HCT116 (cell line): Measurements from ENCODE around the gene UBE2S. TPM values are rescaled to one million over a fixed set of nuclear protein-coding genes. Genes with fewer than 3 reads are reported as not detected.

ENCODE experiments used
- ATAC-seq: fragments of 200-7000 bp; cut with Tn5 transposase; 2 replicates; pipeline ENCODE4 v1.9.1; 2020; ENCODE audit warnings: mild to moderate bottlenecking, moderate library complexity
- BruUV-seq: library from RNA; stranded (reverse); fragments of 400-500 nt; replicated peaks from 2 replicates; lab custom pipeline; 2021; lab: Mats Ljungman, UMichigan
- CTCF ChIA-PET: fragments of 300-600 bp; sonication (Branson Sonifier 250); formaldehyde crosslinking; loops from one replicate; lab custom pipeline; 2021; ENCODE audit warnings: antibody characterized with exemption; lab: Charles Lee
- POLR2A ChIA-PET: fragments of 300-600, 350-600 bp; sonication (Branson Sonifier 250); formaldehyde crosslinking; loops from one replicate; lab custom pipeline; 2021; ENCODE audit warnings: antibody characterized with exemption; lab: Charles Lee
- RAD21 ChIA-PET, 2 experiments: fragments of 300-600 bp; sonication (Branson Sonifier 250); formaldehyde crosslinking; loops; one replicate each; lab custom pipeline; 2023; ENCODE audit warnings: low total read pairs in 2 of 2; ENCODE audit not compliant: uncharacterized antibody in 2 of 2, unreplicated experiment in 2 of 2, low non-redundant PET in 1 of 2; lab: Charles Lee
- DNase-seq: peaks from one replicate; pipeline ENCODE4 v3.0.0-alpha.2; 2010; ENCODE audit warnings: low read depth, low spot score
- H2AFZ ChIP-seq: fragments of 200-600 bp; shearing (Covaris generic), sonication (generic); 2 replicates; pipeline ENCODE4 v1.6.1; 2017; ENCODE audit warnings: low read depth, mixed run types, mixed read lengths, antibody characterized with exemption, low read length; ENCODE audit not compliant: poor library complexity, severe bottlenecking
- H3K27ac ChIP-seq: 2 replicates; pipeline ENCODE4 v1.5.1; 2012; ENCODE audit warnings: low read depth, low read length
- H3K27me3 ChIP-seq: fragments of 200-600 bp; sonication (generic); 2 replicates; pipeline ENCODE4 v1.6.1; 2016; ENCODE audit warnings: mixed run types, low read length, mixed read lengths; ENCODE audit not compliant: insufficient read depth
- H3K36me3 ChIP-seq, 2 experiments: fragments of 200-500 bp in 1 of 2; fragments of 200-600 bp in 1 of 2; sonication (Bioruptor generic) in 1 of 2; sonication (generic) in 1 of 2; 2 replicates each; pipeline versions ENCODE4 v1.5.1 to v1.6.1; 2014 to 2016; ENCODE audit warnings: low read length in 2 of 2, inconsistent platforms in 1 of 2, mixed read lengths in 1 of 2, mixed run types in 1 of 2; ENCODE audit not compliant: insufficient read depth in 2 of 2, control insufficient read depth in 1 of 2
- H3K4me1 ChIP-seq, 2 experiments: fragments of 200-600 bp in 1 of 2; sonication (generic) in 1 of 2; 2 replicates each; pipeline versions ENCODE4 v1.5.1 to v1.6.1; 2012 to 2017; ENCODE audit warnings: low read length in 2 of 2, inconsistent platforms in 1 of 2, mild to moderate bottlenecking in 1 of 2, mixed read lengths in 1 of 2, mixed run types in 1 of 2, moderate library complexity in 1 of 2; ENCODE audit not compliant: insufficient read depth in 2 of 2, control insufficient read depth in 1 of 2
- H3K4me2 ChIP-seq: fragments of 200-600 bp; sonication (generic); 2 replicates; pipeline ENCODE4 v1.6.1; 2017; ENCODE audit warnings: mixed run types, low read length, mixed read lengths
- H3K4me3 ChIP-seq, 2 experiments: fragments of 200-600 bp in 1 of 2; sonication (generic) in 1 of 2; replicated peaks in 1 of 2; 2 replicates each; pipeline ENCODE4 v1.5.1; 2011 to 2016; ENCODE audit warnings: low read length in 2 of 2, control low read depth in 1 of 2, low read depth in 1 of 2, mild to moderate bottlenecking in 1 of 2, mixed read lengths in 1 of 2, mixed run types in 1 of 2
- H3K79me2 ChIP-seq: fragments of 200-600 bp; sonication (generic); 2 replicates; pipeline ENCODE4 v1.6.1; 2017; ENCODE audit warnings: mild to moderate bottlenecking, mixed run types, low read length, moderate library complexity, mixed read lengths; ENCODE audit not compliant: insufficient read depth
- H3K9ac ChIP-seq: fragments of 200-600 bp; sonication (generic); 2 replicates; pipeline ENCODE4 v1.6.1; 2016; ENCODE audit warnings: low read length, mixed read lengths
- H3K9me2 ChIP-seq: fragments of 200-600 bp; sonication (generic), shearing (Covaris generic); 2 replicates; pipeline ENCODE4 v1.6.1; 2017; ENCODE audit warnings: mixed run types, mild to moderate bottlenecking, moderate library complexity; ENCODE audit not compliant: insufficient read depth
- H3K9me3 ChIP-seq, 2 experiments: fragments of 200-500 bp in 1 of 2; fragments of 200-600 bp in 1 of 2; sonication (Bioruptor generic) in 1 of 2; sonication (generic) in 1 of 2; 2 replicates each; pipeline ENCODE4 v1.6.1; 2014 to 2017; ENCODE audit warnings: low read length in 2 of 2, mixed read lengths in 2 of 2, inconsistent platforms in 1 of 2, low read depth in 1 of 2, mild to moderate bottlenecking in 1 of 2, mixed run types in 1 of 2, moderate library complexity in 1 of 2; ENCODE audit not compliant: control insufficient read depth in 1 of 2, insufficient read depth in 1 of 2
- H4K20me1 ChIP-seq: fragments of 200-600 bp; sonication (generic), shearing (Covaris generic); 2 replicates; pipeline ENCODE4 v1.6.1; 2017; ENCODE audit warnings: mixed run types, mild to moderate bottlenecking, moderate library complexity; ENCODE audit not compliant: insufficient read depth
- ATF3 ChIP-seq: IDR thresholded peaks from 2 replicates; pipeline ENCODE4 v1.6.1; 2012
- CBX3 ChIP-seq: IDR thresholded peaks from 2 replicates; pipeline ENCODE4 v1.6.1; 2012; ENCODE audit warnings: low read depth
- CTCF ChIP-seq, 3 experiments: fragments of 200-600 bp in 1 of 3; sonication (generic) in 1 of 3; IDR thresholded peaks in 2 of 3; conservative IDR thresholded peaks in 1 of 3; 2 replicates each; pipeline ENCODE4 v1.5.1; 2012 to 2017; ENCODE audit warnings: low read depth in 2 of 3, low read length in 2 of 3, antibody characterized with exemption in 1 of 3, borderline replicate concordance in 1 of 3, control low read depth in 1 of 3, mild to moderate bottlenecking in 1 of 3, mixed read lengths in 1 of 3, mixed run types in 1 of 3, moderate library complexity in 1 of 3; ENCODE audit not compliant: insufficient read depth in 1 of 3
- ELF1 ChIP-seq: IDR thresholded peaks from 2 replicates; pipeline ENCODE4 v1.6.1; 2012; ENCODE audit warnings: low read depth, borderline replicate concordance
- EZH2 ChIP-seq: fragments of 200-600 bp; sonication (generic); IDR thresholded peaks from 2 replicates; pipeline ENCODE4 v1.6.1; 2017; ENCODE audit warnings: antibody characterized with exemption, mixed run types
- MAX ChIP-seq: IDR thresholded peaks from 2 replicates; pipeline ENCODE4 v1.6.1; 2012
- REST ChIP-seq: IDR thresholded peaks from 2 replicates; pipeline ENCODE4 v1.6.1; 2012; ENCODE audit warnings: low read depth
- SIN3A ChIP-seq: IDR thresholded peaks from 2 replicates; pipeline ENCODE4 v1.6.1; 2012; ENCODE audit warnings: low read depth
- ZBTB33 ChIP-seq: IDR thresholded peaks from 2 replicates; pipeline ENCODE4 v1.6.1; 2011; ENCODE audit warnings: mild to moderate bottlenecking, low read length, moderate library complexity; ENCODE audit not compliant: insufficient replicate concordance; ENCODE audit errors: extremely low read depth
- ZNF274 ChIP-seq: fragments of 200-500 bp; sonication (Bioruptor generic); IDR thresholded peaks from 2 replicates; pipeline ENCODE4 v1.6.1; 2014; ENCODE audit warnings: mild to moderate bottlenecking, low read depth, low read length, inconsistent platforms
- intact Hi-C: fragments of 100-400 bp; cut with micrococcal nuclease; formaldehyde crosslinking; loops from 2 replicates; pipeline ENCODE4 v1.10.0; 2022
- total RNA-seq: library from RNA; stranded (reverse); gene quantifications from one replicate; pipeline ENCODE4 v1.2.1, GENCODE V29; 2021; ENCODE audit not compliant: unreplicated experiment

UBE2S gene
- total RNA-seq, 1 experiment from 2014 or later: 515 TPM

GRCh38 chr19:55355213-55355821, 52.3 kb downstream of the UBE2S start:
- TF ChIP-seq CBX3 (no peak), ATF3 (no peak), ZBTB33 (no peak), REST (no peak), ELF1 (no peak), CTCF (IDR thresholded peaks at IDR 0.05 in 2 of 3, conservative IDR thresholded peaks at IDR 0.05 in 1 of 3; ENCODE audit: borderline replicate concordance in 1 of 3, insufficient read depth in 1 of 3, low read depth in 2 of 3, low read length in 2 of 3) (no peak), EZH2 (no peak), ZNF274 (no peak), MAX (no peak), SIN3A (no peak)
- Histone ChIP-seq H2AFZ (no peak overlapping the region), H3K4me2 (no peak overlapping the region), H3K4me3 (no peak overlapping the region), H3K4me1 (peaks cover 2 to 42% of the 10 kb centered on the region in 2 experiments; a peak in 3 of 4 replicates), H3K9ac (no peak overlapping the region), H3K9me2 (no peaks in the 10 kb centered on the region), H3K9me3 (no peaks in the 10 kb centered on the region), H4K20me1 (no peaks in the 10 kb centered on the region), H3K79me2 (no peaks in the 10 kb centered on the region), H3K36me3 (no peaks in the 10 kb centered on the region), H3K27me3 (no peaks in the 10 kb centered on the region), H3K27ac (no peak overlapping the region)
- DNase-seq (no peak), ATAC-seq (no peak)
- no TSS peak for BruUV-seq
- POLR2A ChIA-PET: no interaction called here
- CTCF ChIA-PET: no interaction called here
- RAD21 ChIA-PET: no interaction called here
- intact Hi-C loops: no loop called here
